HG03064 (cell line): ENCODE results near the gene PAIP2.
A peak's percentile ranks its signal among the peaks of the same experiment; 100 is the strongest.
"Not testable (repeated sequence)": the region's sequence is repeated elsewhere in the genome, so short reads cannot be mapped to it uniquely, and the experiment has no call there.

ENCODE experiments used
- ATAC-seq: cut with Tn5 transposase; IDR thresholded peaks from one replicate; pipeline ENCODE4 v1.9.1; 2021; ENCODE audit warnings: low read depth; ENCODE audit not compliant: unreplicated experiment

Gene PAIP2

GRCh38 chr5:139341689-139342422 lies at the start of gene PAIP2:
Gene PAIP2, plus strand, starts transcription at chr5:139341854. Its CDS starts 21,931 bp downstream, at chr5:139363785.
- ATAC-seq, result peak; percentile 89

- ATAC-seq, result no peak
These were observed 48.5 kb upstream of the PAIP2 start for GRCh38 chr5:139293202-139293506.

GRCh38 chr5:139293507-139294373 lies 47.9 kb upstream of the PAIP2 start, which contains the start of gene MATR3:
Gene MATR3, plus strand, starts transcription at chr5:139293740. Its CDS starts 13,676 bp downstream, at chr5:139307416.
- ATAC-seq, result peak; percentile 78

- ATAC-seq, result peak; percentile 25
These were observed 47.1 kb upstream of the PAIP2 start for GRCh38 chr5:139294374-139295165.

- ATAC-seq, result no peak
These were observed 46.2 kb upstream of the PAIP2 start for GRCh38 chr5:139295346-139296057.

GRCh38 chr5:139296198-139296597 lies 45.5 kb upstream of the PAIP2 start:
- ATAC-seq, result no peak

GRCh38 chr5:139296862-139297326 lies 44.8 kb upstream of the PAIP2 start:
- no peak for ATAC-seq

- no peak for ATAC-seq
These were observed 44.1 kb upstream of the PAIP2 start for GRCh38 chr5:139297439-139298133.

- no peak for ATAC-seq
These were observed 43.4 kb upstream of the PAIP2 start for GRCh38 chr5:139298242-139298641.

GRCh38 chr5:139299486-139299885 lies 42.2 kb upstream of the PAIP2 start:
- ATAC-seq, result no peak

GRCh38 chr5:139301808-139302499 lies 39.7 kb upstream of the PAIP2 start:
- ATAC-seq, result no peak

- no peak for ATAC-seq
These were observed 37.0 kb upstream of the PAIP2 start for GRCh38 chr5:139304391-139305324.

- ATAC-seq, result no peak
These were observed 35.5 kb upstream of the PAIP2 start for GRCh38 chr5:139306197-139306596.

- ATAC-seq, result no peak
These were observed 34.9 kb upstream of the PAIP2 start for GRCh38 chr5:139306628-139307379.

GRCh38 chr5:139308797-139309196 lies 32.9 kb upstream of the PAIP2 start:
- ATAC-seq, result no peak

- ATAC-seq, result not testable (repeated sequence)
These were observed 30.9 kb upstream of the PAIP2 start for GRCh38 chr5:139310715-139311186.

- ATAC-seq, result no peak
These were observed 29.6 kb upstream of the PAIP2 start for GRCh38 chr5:139312075-139312474.
